Activated T-helper 1 cell treated with Interleukin-2 at 50 U/mL for 16 hours (primary cell): Measurements from ENCODE around the gene RGS1.
A peak's percentile ranks its signal among the peaks of the same experiment; 100 is the strongest.

Experiments used
- DNase-seq: peaks from one replicate; pipeline ENCODE4 v3.0.0-alpha.2; 2020; ENCODE audit warnings: low read depth

Gene RGS1

GRCh38 chr1:192581131-192581927 lies 5.8 kb downstream of the RGS1 start:
- no peak for DNase-seq

- DNase-seq, result no peak
Measured at GRCh38 chr1:192584866-192585265, 9.3 kb downstream of the RGS1 start.

- DNase-seq, result no peak
Measured at GRCh38 chr1:192587386-192588266, 12.1 kb downstream of the RGS1 start.

- DNase-seq, result no peak
Measured at GRCh38 chr1:192588546-192588945, 13.0 kb downstream of the RGS1 start.

GRCh38 chr1:192589813-192590212 lies 14.2 kb downstream of the RGS1 start:
- no peak for DNase-seq

GRCh38 chr1:192592517-192592916 lies 16.9 kb downstream of the RGS1 start:
- DNase-seq, result no peak

GRCh38 chr1:192592981-192593708 lies 17.6 kb downstream of the RGS1 start:
- DNase-seq, result no peak

GRCh38 chr1:192595299-192595698 lies 19.7 kb downstream of the RGS1 start:
- DNase-seq, result no peak

GRCh38 chr1:192598589-192598988 lies 23.0 kb downstream of the RGS1 start:
- DNase-seq, result no peak

- DNase-seq, result no peak
Measured at GRCh38 chr1:192600275-192600674, 24.7 kb downstream of the RGS1 start.

- DNase-seq, result no peak
Measured at GRCh38 chr1:192601143-192601542, 25.6 kb downstream of the RGS1 start.

GRCh38 chr1:192601567-192601966 lies 26.0 kb downstream of the RGS1 start:
- DNase-seq, result no peak

- DNase-seq, result no peak
Measured at GRCh38 chr1:192602757-192603156, 27.2 kb downstream of the RGS1 start.

GRCh38 chr1:192603218-192603787 lies 27.7 kb downstream of the RGS1 start:
- no peak for DNase-seq

- DNase-seq, result no peak
Measured at GRCh38 chr1:192604979-192605620, 29.5 kb downstream of the RGS1 start.

- no peak for DNase-seq
Measured at GRCh38 chr1:192608671-192609070, 33.1 kb downstream of the RGS1 start.

- peak; percentile 11 for DNase-seq
Measured at GRCh38 chr1:192609110-192610079, 33.8 kb downstream of the RGS1 start.

GRCh38 chr1:192610112-192610889 lies 34.7 kb downstream of the RGS1 start:
- DNase-seq, result no peak

- no peak for DNase-seq
Measured at GRCh38 chr1:192615055-192615454, 39.5 kb downstream of the RGS1 start.
